HG03354 (cell line): ENCODE data around the gene THADA.

Experiments
- ATAC-seq: cut with Tn5 transposase; IDR thresholded peaks from one replicate; pipeline ENCODE4 v1.9.1; 2021; ENCODE audit warnings: mild to moderate bottlenecking; ENCODE audit not compliant: unreplicated experiment, poor library complexity, severe bottlenecking

The THADA gene

GRCh38 chr2:43473767-43474166 lies 122.1 kb downstream of the THADA start:
- no peak for ATAC-seq

DNA sequence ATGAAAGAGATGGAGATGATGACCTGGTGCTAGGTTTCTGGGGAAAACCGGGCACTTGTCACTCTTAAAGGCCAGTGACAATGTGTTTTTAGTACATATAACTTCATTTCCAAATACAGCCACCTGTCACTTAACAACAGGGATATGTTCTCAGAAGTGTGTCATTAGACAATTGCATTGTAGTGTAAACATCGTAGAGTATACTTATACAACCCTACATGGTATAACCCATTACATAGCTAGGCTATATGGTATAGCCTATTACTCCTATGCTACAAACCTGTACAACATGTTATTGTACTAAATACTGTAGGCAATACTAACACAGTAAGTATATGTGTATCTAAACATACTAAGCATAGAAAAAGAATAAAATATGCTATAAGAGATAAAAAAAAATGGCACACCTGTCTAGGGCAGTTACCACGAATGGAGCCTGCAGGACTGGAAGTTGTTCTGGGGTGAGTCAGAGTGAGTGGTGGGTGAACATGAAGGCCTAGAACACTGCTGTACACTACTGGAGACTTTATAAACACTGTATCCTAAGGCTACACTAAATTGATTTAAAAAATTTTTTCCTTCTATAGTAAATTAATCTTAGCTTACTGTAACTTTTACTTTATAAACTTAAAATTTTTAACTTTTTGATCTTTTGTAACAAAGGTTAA lies 123.2 kb downstream of the THADA start:
- ATAC-seq = no peak

- no peak for ATAC-seq
These were observed 126.1 kb downstream of the THADA start for GRCh38 chr2:43469713-43470112.

DNA sequence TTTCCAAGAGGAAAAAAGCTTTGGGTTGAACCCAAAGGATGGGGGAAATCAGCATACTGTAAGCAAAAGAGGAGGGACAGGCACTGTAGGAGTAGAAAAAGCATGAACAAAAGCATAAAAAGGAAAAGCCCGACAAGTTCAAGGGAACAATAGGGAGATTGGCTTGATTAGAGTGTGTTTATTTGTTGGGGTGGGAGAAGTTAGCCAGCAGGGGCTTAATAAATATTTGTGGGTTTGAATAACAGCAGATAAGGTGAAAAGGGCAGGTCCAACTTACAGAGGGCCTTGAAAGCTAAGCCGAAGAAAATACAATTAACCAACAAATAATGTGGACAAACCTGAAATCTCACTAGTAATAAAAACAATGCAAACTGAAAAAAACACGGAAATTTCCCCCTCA lies 126.7 kb downstream of the THADA start:
- ATAC-seq = no peak

DNA sequence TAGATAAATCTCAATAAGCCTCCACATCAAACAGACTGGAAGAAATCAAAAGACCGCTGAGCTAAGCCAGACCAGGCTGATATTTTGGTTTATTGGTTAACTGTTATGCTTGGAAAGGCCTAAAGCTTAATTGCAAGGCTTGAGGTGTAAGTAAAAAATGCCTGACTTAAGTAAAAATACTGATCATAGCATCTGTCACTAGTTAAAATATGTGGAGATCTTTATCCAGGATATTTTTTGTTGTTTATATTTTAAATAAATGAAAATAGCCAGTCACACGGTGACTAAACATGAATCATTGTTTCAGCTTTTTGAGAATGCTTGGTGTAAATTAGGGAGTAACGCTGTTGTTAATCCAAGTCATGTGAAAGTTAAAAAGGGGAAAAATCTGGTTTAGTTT lies 127.9 kb downstream of the THADA start:
- ATAC-seq = no peak

- ATAC-seq = no peak
These were observed 130.6 kb downstream of the THADA start for GRCh38 chr2:43465234-43465633.

- ATAC-seq = no peak
These were observed 131.2 kb downstream of the THADA start for GRCh38 chr2:43464590-43464989.

- ATAC-seq = no peak
These were observed 132.8 kb downstream of the THADA start for GRCh38 chr2:43462866-43463641.

GRCh38 chr2:43461453-43462073 lies 134.3 kb downstream of the THADA start:
- ATAC-seq = peak; percentile 87

- ATAC-seq = no peak
These were observed 135.1 kb downstream of the THADA start for GRCh38 chr2:43460611-43461365.

DNA sequence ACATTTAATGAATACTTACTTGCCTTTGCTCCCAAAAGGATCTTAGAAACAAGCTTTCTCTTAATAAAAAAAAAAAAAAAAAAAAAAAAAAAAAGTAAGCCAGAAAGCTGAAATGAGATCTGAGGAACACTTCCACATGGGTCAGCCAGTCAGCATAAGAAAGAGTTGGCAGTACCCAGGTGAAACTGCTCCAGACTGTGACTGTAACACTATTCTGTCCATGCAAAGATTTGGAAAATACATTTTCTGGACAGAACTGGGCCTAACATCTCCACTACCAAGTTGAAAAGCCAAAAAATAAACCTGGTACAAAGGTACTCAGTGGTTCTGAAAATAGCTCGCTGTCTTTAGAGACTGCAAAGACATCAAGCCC lies 135.7 kb downstream of the THADA start:
- no peak for ATAC-seq

- no peak for ATAC-seq
These were observed 136.2 kb downstream of the THADA start for GRCh38 chr2:43459446-43460173.

- no peak for ATAC-seq
These were observed 137.7 kb downstream of the THADA start for GRCh38 chr2:43458014-43458628.

- ATAC-seq = no peak
These were observed 139.9 kb downstream of the THADA start for GRCh38 chr2:43455731-43456642.

- no peak for ATAC-seq
These were observed 140.5 kb downstream of the THADA start for GRCh38 chr2:43455296-43455695.

DNA sequence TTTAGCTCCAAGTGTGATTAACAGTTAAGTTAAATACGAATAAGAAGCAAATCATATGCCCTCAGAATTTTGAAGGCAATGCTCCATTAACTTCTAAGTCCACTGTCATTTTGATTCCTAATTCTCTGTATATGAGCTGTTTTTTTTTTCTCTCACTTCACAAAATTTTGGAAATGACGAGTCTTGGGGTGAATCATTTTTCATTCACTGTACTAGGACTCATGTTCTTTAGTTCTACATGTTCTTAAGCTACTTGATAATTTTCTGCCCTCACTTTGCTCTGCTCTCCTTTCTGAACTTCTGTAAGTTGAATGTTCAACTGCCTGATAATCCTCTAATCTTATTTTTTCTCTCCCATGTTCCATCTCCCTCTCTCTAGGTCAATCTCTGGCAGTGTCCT lies 141.0 kb downstream of the THADA start:
- ATAC-seq = no peak

DNA sequence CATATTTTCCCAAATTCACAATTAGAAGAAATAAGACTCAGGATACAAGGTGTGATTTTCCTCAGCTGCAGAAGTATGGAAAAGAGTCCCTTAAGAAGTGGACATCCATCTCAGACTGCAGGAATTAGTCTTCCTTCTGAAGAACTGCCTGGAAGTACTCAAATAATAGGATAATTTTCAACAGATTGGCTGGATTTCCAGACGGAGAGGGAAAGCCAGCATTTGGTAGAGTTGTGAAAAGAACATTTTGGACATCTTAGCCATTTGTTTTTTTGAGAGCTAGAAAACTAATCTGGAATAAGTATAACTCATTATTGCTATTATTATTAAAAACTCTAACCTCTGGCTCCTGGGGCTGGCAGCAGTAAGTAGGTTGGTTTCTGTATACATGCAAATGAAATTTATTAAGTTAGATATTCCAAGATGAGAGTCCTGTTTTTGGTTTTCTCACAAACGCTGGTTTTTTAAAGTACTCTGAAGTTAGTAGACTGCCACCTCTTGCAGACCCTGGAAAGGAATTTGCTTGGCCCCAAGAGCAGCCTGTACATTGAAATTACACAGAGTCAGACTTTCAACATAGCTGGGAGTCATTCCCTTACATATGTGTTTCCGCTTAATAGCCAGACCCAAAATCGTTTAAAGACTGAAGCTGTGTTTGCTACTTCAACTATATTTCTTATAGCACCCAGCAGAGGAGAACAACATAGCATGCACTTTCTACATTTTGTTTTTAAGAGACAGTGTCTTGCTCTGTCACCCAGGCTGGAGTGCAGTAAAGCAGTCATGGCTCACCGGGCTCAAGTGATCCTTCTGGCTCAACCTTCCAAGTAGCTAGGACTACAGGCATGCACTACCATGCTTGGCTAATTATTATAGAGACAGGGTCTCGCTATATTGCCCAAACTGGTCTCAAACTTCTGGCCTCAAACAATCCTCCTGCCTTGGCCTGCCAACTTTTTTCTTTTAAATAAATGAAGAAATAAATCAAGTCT lies 142.4 kb downstream of the THADA start:
- ATAC-seq = no peak
